ENCODE data around the gene UBE2D1. TPM values are rescaled to one million over a fixed set of nuclear protein-coding genes. Genes with fewer than 3 reads are reported as not detected.
A peak's percentile ranks its signal among the peaks of the same experiment; 100 is the strongest.

Gene UBE2D1
- total and polyA plus RNA-seq, 9 of the 15 experiments (the other 6 are each of a cell fraction or from before 2014, with no cell fraction given): 4.1 to 24.4 (median 12.3) TPM

DNA sequence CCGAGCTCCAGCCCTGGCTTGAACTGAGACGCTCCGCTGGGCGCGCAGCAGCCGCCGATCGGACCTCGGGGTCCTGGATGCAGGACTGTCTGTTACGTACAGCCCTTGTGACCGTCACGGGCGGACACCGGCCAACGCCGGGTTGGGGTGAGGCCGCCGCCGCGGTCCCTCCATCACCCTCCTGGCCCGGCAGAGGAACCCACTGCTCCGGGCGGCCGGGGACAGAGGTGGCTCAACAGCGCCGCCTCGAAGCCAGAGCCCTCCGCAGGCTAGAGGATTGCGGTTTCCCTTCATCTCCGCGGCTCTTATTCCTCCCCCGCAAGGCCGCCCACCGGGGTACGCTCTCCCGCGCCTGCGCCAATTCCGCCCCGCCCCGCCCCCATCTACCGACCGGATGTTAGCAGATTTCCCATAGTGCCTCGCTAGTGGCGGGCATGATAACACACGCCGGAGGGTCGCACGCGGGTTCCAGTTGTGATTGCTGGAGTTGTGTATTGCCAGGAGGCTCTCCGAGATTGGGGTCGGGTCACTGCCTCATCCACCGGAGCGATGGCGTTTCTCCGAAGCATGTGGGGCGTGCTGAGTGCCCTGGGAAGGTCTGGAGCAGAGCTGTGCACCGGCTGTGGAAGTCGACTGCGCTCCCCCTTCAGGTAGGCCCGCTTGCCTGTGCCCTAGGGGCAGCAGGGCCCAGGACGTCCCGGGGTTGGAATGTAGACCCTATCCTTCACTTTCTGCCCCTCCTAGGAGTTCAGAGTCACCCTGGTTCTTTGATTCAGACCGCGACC, 50.4 kb downstream of the UBE2D1 start, which contains the start of gene TFAM (continued):
- TF ChIP-seq, protein P1, sequence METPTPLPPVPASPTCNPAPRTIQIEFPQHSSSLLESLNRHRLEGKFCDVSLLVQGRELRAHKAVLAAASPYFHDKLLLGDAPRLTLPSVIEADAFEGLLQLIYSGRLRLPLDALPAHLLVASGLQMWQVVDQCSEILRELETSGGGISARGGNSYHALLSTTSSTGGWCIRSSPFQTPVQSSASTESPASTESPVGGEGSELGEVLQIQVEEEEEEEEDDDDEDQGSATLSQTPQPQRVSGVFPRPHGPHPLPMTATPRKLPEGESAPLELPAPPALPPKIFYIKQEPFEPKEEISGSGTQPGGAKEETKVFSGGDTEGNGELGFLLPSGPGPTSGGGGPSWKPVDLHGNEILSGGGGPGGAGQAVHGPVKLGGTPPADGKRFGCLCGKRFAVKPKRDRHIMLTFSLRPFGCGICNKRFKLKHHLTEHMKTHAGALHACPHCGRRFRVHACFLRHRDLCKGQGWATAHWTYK (CRISPR knock-in tag; IDR thresholded peaks at IDR 0.05): peak; percentile 11; the same call in 1 of the 2 replicates
- TF ChIP-seq PCBP2 (IDR thresholded peaks at IDR 0.05; ENCODE audit: low read depth, low read length, poor library complexity, severe bottlenecking) (no peak), THAP12 (CRISPR knock-in tag; IDR thresholded peaks at IDR 0.05) (peak; percentile 37), ZNF668 (CRISPR knock-in tag; IDR thresholded peaks at IDR 0.05) (0 out of 2 replicates have a peak, but pooled peaks have one; percentile 40), NUFIP1 (IDR thresholded peaks at IDR 0.05; ENCODE audit: partially characterized antibody) (no peak), GABPA (tag; conservative IDR thresholded peaks at IDR 0.05; ENCODE audit: low read depth) (peak; percentile 91), ZNF124 (CRISPR knock-in tag; IDR thresholded peaks at IDR 0.05) (no peak), REST (IDR thresholded peaks at IDR 0.05; ENCODE audit: borderline replicate concordance) (peak; percentile 77), REST (CRISPR knock-in tag; IDR thresholded peaks at IDR 0.05; ENCODE audit: low read depth) (peak; percentile 32; the same call in 1 of the 2 replicates)

All from K562 (cell line).